HG02943 (cell line): ENCODE data around the gene GRIN2A.

Source experiments
- ATAC-seq: cut with Tn5 transposase; IDR thresholded peaks from one replicate; pipeline ENCODE4 v1.9.1; 2021; ENCODE audit warnings: mild to moderate bottlenecking, low read depth, moderate library complexity; ENCODE audit not compliant: unreplicated experiment

The GRIN2A gene

GRCh38 chr16:10182222-10183053 is at the start of gene GRIN2A:
Gene GRIN2A (minus strand): TSS chr16:10182428. CDS start chr16:10180411, 2,017 bp downstream.
- no peak for ATAC-seq

- no peak for ATAC-seq
Measured at GRCh38 chr16:10231563-10231962, 49.3 kb upstream of the GRIN2A start.

GRCh38 chr16:10228779-10229178 is 46.6 kb upstream of the GRIN2A start:
- ATAC-seq = no peak

- no peak for ATAC-seq
Measured at GRCh38 chr16:10226987-10227306, 44.7 kb upstream of the GRIN2A start.

- no peak for ATAC-seq
Measured at GRCh38 chr16:10226141-10226986, 44.1 kb upstream of the GRIN2A start.

GRCh38 chr16:10225653-10226052 is 43.4 kb upstream of the GRIN2A start:
- no peak for ATAC-seq

GRCh38 chr16:10224850-10225249 is 42.6 kb upstream of the GRIN2A start:
- ATAC-seq = no peak

- ATAC-seq = no peak
Measured at GRCh38 chr16:10220942-10221341, 38.7 kb upstream of the GRIN2A start.

GRCh38 chr16:10219742-10220141 is 37.5 kb upstream of the GRIN2A start:
- no peak for ATAC-seq

- no peak for ATAC-seq
Measured at GRCh38 chr16:10218490-10219206, 36.4 kb upstream of the GRIN2A start.

GRCh38 chr16:10213748-10214147 is 31.5 kb upstream of the GRIN2A start:
- no peak for ATAC-seq

GRCh38 chr16:10210944-10211343 is 28.7 kb upstream of the GRIN2A start:
- no peak for ATAC-seq

- ATAC-seq = no peak
Measured at GRCh38 chr16:10206865-10207264, 24.6 kb upstream of the GRIN2A start.

GRCh38 chr16:10206215-10206614 is 24.0 kb upstream of the GRIN2A start:
- no peak for ATAC-seq

- ATAC-seq = no peak
Measured at GRCh38 chr16:10205688-10206087, 23.5 kb upstream of the GRIN2A start.

- no peak for ATAC-seq
Measured at GRCh38 chr16:10202649-10203048, 20.4 kb upstream of the GRIN2A start.

GRCh38 chr16:10200637-10201586 is 18.7 kb upstream of the GRIN2A start:
- ATAC-seq = no peak

- ATAC-seq = no peak
Measured at GRCh38 chr16:10196999-10197398, 14.8 kb upstream of the GRIN2A start.

GRCh38 chr16:10191096-10191495 is 8.9 kb upstream of the GRIN2A start:
- no peak for ATAC-seq

- no peak for ATAC-seq
Measured at GRCh38 chr16:10189861-10190390, 7.7 kb upstream of the GRIN2A start.
